Epithelial cell of esophagus (primary cell): ENCODE data around the gene SELENBP1.

Experiments used
- DNase-seq: peaks from one replicate; pipeline ENCODE4 v3.0.0; 2010; ENCODE audit warnings: low read depth
- H3K4me3 ChIP-seq: 2 replicates; pipeline ENCODE4 v1.5.1; 2011; ENCODE audit warnings: mild to moderate bottlenecking, low read length, control low read depth
- CTCF ChIP-seq: IDR thresholded peaks from 2 replicates; pipeline ENCODE4 v1.5.1; 2011; ENCODE audit warnings: low read depth, mild to moderate bottlenecking, low read length, control low read depth, inconsistent platforms; ENCODE audit not compliant: insufficient read depth; ENCODE audit errors: missing control alignments

Gene SELENBP1

GRCh38 chr1:151315565-151316235, 56.8 kb downstream of the SELENBP1 start:
- DNase-seq, result no peak
- H3K4me3 ChIP-seq, result no peak overlapping the region
- TF ChIP-seq CTCF, result no peak
